ENCODE results near the gene CCK.

CCK gene

DNA sequence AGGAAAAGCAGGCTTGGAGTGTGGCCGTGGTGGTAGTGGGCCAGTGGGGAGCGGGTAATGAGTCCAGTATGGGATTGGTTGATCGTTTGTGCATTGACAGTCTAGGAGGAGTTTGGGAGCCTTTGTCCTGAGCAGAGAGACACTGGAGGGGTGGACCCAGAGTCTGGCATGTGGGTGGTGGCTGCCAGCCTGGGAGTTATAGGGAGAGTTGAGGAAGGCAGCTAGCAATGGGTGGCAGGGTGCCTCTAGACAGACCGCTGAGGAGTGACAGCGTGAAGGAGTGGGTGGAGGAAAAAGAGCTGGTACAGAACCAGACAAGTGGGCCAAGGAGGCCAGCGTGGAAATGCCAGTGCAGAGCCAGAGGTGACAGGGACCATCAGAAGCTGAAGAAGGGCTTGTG, 1.9 kb upstream of the CCK start:
- DNase-seq (ENCODE audit: low spot score), result no peak

DNA sequence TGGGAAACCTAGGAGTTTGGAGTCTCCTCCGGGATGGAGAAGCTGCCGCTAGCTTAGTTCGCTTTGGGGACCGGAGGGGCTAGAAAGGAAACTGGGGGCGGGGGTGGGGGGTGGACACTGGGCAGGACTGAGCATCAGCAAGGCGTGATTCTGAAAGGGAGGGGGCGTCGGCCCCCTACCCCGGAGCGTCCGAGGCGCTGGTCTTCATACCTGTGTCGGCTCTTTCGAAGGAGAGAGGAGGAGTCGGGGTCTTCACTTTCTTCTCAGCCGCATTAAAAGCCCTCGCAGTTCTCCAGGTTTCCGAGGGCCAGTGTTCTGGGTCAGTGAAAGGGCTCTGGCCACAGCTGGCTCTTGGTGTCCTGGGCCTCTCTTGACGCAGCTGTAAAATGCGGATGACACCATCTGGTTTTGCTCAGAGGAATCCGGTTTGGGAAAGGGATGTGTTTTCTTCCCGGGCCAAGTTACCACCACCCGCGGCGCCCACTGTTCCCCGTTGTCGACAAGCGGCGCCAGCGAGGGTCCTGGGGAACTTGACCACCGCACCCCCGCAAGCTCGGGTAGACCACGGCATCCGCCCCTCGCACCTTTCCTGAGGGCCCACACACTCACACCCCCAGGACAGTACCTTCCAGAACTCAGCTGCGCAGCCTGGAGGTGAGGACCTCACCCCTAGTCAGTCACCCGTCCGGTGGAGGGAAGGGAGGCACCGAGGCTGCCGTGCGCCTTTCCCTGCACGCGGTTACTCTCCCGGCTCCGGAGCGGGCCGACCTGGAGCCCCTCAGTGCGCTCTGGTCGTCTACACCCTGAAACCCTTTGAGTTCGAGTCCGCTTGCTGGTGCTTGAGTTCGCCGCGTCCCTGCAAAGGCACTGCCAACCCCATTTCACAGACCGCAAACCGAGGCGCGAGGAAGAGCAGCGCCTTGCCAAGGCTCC, 660 bp downstream of the CCK start:
- DNase-seq (ENCODE audit: low spot score), result no peak

DNA sequence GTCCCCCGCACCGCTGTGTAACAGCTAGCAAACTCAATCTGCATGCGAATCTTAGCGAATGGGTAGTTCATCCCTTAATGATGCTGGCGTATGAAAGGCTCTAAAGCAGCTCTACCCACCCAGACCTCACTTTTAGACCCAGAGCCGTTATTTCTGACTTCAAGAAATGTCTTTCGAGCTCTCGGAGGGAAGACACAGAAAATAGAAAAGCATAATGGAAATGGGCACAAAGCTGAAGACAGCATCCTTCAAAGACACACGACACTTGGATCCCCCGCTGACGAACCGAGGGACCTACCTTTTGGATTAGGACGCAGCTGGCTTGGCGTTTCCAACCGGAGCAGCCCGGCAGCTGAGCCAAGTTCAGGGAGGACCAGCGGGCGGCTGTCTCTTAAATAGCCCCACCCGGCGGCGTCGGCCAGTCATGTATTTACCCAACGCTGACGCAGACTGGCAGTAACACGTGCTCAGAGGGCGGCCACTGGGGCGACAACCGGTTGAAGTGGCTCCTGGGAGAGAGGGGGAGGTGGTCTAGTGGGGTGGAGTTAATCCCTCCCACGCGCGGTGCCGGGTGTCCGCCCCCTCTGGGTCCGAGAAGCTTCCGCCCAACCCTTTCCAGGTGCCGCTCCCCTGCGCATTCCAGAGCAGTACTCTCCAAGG, 1.5 kb downstream of the CCK start:
- no peak for DNase-seq (ENCODE audit: low spot score)

DNA sequence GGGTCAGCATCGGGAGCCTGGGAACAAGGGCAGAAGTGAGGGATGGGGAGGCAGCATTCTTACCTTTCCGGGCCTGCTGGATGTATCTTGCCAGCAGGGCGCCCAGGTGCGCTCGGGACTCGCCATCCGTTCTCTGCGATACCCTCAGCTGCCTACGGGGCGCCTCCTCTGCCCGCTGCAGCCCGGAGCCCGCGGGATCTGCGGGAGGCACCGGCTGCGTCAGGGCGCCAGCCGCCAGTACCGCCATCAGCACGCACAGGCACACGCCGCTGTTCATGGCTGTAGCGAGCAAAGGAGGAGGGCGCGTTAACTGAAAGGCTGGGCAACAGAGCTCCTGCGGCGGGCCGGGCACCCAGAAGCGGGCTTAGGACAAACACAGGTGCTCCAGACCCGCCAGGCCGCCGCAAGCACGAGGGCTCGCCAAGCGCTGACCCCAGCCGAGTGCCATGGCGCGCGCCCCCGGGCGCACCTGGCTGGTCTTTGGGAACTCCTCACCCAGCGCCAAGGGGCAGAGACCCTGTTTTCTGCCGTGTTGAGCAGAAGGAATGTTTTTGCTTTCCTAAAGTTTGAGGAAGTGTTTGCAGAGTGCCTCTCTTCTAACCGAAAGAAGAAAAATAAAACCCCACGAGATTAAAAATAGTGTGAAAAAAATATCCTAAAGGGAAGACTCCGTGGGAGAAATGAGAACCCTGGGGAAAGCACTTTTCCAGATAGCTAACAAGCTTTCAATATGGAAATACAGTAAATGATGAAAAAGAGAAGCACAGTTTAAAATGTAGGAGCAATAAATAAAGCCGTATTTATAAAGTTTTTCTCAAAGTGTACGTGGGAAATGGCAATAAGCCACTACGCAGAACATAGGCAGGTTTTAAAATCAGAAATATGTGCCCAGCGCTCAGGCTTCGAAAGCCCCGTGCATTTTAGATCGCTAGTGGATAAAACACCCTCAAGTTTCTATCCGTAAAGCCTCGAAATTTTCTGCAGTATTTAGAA, 2.3 kb downstream of the CCK start:
- DNase-seq (ENCODE audit: low spot score), result no peak

DNA sequence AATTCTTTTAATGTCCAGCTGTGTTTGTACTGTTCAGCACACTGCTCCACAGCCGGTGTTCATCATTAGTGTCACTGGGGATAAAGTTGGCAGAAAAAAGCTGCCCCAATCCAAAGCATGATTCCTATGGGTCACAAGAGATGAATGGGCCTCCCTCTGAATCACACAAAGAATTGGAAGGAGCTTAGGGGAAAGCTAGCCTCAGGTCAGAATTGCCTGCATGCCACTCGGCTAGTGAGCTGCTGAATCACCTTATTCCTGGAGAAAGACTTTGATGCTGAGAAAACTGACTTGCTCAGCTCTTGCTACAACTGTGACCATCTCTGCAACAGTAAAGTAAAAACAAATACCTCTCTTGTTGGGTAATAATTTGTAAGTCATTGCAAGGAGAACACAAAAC, 3.5 kb downstream of the CCK start:
- DNase-seq (ENCODE audit: low spot score), result no peak

DNA sequence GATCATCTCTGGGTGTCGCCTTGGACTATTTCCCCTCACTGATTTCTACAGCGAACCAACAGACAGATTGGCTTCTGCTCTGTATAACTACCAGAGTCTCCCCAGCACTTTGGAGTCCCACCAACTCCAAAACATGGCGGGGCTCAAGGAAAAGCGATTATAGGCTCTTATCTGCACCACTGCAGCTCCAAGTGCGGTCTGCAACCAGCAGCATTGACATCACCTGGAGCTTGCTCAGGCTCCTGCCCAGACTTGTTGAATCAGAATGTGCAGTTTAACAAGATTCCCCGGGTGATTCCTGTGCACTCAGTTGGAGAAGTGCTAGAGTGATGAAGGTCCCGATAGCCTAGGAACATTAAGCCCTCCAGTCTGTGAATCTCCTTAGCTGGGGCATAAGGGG, 9.0 kb downstream of the CCK start:
- no peak for DNase-seq (ENCODE audit: low spot score)

DNA sequence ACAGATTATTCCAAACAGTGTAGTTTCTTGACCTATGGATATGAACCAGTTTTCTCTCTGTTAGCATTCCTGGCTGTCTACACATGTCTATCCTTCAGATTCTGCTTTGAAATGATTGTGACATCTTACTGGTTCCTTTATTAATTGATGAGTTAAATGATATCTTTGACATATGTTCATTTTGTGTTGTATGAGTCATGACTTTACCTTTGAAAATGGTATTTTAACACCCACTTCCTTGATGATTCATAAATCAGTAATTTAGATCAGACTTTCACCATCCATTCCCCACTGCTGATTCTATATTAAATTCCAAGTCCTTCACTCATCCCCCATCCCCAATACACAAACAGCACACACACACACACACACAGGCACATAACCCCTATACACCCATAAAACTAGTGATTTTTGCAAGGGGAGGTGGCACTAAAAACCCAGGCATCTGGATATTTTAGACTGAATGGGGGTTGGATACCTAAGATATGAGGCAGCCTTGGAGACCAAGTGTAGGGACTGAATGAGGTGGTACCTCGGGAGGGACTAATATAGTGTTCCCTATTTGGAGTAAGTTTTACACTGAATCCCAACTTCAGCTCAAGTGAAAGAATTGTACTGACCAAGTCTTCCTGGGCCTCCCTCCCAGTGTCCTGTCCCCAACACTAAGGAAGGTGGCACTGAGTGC, 9.7 kb downstream of the CCK start:
- no peak for DNase-seq (ENCODE audit: low spot score)

DNA sequence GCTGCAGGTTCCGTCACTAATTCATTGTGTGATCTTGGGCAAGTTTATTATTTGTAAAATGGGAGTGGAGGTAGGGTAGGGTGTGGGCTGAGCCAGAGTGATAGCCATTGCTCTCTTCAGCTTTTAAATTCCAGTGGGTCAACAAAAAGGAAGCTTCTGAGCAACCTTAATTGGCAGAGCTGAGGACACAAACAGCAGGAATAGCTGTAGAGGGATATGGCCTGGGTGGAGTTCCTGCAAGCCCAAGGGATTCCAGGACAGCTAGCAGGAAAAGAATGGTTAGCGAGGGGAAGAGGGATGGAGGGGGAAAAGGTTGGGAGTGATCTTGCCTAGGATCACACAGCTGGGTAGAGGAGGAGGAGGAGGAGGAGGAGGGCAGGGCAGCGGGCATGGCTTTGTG, 11.4 kb downstream of the CCK start:
- no peak for DNase-seq (ENCODE audit: low spot score)

DNA sequence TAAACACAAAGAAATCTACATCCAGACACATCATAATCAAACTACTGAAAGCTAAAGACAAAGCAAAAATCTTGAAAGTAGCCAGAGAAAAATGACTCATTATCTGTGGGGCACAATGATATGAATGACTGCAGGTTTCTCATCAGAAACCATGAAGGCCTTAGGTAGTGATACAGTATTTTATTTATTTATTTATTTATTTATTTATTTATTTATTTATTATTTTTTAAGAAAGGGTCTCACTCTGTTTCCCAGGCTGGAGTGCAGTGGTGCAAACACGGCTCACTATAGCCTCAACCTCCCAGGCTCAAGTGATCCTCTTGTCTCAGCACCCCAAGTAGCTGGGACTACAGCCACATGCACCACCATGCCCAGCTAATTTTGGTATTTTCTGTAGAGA, 15.2 kb downstream of the CCK start:
- DNase-seq (ENCODE audit: low spot score), result no peak

DNA sequence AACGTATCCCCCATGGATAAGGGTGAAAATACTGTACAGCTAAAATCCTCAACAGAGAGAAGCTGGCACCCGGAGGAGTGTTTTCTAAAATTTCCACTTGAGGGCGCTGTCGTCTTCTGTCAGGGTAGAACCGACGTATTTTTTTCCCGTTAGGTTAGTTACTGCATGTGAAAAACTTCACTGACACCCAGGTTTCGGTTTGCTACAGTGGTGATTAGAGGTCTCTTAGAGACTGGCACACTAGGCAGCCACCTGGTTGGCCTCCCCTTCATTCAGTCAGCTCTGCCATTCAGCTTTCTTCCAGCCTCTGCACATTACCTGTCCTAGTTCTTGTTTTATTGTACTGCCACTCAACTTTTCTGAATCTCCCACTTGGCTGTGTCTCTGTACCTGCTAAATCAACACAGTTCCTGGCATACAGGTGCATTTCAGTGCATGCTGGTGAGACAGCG, 18.4 kb downstream of the CCK start:
- peak; percentile 41 for DNase-seq (ENCODE audit: low spot score)

DNA sequence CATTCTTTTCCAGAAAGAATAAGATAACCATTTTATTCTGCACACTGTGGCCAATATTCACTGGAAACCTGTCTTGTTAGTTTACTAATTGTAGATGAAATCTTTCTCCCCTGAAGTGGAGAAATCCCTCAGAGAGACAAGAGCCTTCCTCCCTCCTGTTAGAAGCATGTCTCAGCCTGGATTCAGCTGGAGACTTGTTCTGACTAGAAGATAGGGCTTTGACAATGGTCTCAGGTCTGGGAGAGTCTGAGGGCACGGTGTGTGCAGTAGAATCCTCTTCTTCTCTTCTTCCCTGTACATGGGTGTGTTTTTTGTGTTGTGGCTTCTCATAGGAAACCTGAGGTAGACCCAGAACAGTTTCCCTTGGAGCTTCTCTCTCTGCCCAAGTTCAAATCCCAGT, 19.9 kb downstream of the CCK start:
- no peak for DNase-seq (ENCODE audit: low spot score)

DNA sequence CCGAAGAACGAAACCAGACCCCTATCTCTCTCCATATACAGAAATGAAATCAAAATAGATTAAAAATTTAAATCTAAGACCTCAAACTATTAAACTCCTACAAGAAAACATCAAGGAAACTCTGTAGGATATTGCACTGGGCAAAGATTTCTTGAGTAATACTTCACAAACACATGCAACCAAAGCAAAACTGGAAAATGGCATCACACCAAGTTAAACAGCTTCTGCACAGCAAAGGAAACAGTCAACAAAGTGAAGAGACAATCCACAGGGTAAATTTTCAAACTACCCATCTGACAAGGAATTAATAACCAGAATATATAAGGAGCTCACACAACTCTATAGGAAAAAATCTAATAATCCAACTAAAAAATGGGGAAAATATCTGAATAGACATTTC, 29.4 kb downstream of the CCK start:
- DNase-seq (ENCODE audit: low spot score), result no peak

DNA sequence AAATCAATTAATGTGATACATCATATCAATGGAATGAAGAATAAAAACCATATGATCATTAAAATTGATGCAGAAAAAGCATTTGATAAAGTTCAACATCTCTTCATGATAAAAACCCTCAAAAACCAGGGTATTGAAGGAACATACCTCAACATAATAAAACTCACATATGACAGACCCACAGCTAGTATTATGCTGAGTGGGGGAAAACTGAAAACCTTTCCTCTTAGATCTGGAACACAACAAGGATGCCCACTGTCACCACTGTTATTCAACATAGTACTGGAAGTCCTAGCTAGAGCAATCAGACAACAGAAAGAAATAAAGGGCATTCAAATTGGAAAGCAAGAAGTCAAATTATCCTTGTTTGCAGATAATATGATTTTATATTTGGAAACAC, 30.5 kb downstream of the CCK start:
- DNase-seq (ENCODE audit: low spot score), result no peak

DNA sequence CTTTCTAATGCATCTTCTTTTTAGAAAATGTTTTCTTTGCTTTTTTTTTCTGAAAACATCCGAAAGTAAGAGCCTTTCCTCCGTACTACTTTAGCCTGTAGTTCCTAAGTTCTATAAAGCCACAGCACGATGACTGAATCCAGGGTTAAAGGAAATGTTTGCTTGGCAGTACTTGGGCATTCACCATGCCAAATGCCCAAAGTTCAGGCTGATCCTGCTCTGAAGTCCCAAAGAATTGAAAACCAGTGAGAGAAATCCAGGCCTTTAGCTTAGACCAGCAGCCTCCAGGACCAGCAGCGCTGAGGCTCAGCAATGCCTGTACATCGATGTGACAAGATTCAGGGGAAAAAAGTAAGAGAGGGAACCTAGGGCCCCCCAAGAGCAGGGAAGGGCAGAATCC, 35.1 kb downstream of the CCK start:
- no peak for DNase-seq (ENCODE audit: low spot score)

DNA sequence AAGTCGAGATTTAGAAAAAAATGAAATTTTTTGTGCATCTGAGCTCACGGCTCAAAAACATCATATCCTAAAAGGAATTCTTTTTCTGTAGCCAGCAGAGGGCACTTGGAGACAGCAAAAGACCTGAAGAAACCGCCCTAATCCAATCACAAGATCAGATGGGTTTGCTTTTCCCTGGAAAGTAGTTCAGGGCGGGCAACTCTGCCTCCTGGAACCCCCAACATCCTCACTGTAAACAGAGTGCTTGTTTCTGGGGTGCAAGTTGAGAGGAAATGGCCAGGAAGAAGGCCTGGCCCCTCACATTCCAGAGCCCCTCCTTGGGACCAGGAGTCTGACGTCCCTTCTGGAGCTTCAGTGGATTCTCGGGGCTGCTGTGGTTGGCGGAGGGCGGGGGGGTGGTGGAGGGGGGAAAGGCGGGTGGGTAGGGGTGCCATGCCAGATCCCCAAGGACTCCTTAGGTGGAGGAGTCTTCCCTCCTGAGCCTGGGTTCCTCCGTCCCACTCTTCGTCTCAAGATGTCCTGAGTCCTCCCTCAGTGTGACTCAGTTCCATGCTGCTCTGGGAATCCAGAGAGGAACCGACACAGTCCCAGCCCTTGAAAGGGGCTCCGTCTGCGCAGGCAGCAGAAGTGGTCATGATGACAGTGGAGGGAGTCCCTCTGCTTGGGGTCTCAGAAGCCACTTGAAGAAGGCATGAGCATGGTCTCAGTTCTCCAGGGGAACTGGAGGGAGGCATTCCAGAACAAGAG, 35.9 kb downstream of the CCK start:
- DNase-seq (ENCODE audit: low spot score), result peak; percentile 52

DNA sequence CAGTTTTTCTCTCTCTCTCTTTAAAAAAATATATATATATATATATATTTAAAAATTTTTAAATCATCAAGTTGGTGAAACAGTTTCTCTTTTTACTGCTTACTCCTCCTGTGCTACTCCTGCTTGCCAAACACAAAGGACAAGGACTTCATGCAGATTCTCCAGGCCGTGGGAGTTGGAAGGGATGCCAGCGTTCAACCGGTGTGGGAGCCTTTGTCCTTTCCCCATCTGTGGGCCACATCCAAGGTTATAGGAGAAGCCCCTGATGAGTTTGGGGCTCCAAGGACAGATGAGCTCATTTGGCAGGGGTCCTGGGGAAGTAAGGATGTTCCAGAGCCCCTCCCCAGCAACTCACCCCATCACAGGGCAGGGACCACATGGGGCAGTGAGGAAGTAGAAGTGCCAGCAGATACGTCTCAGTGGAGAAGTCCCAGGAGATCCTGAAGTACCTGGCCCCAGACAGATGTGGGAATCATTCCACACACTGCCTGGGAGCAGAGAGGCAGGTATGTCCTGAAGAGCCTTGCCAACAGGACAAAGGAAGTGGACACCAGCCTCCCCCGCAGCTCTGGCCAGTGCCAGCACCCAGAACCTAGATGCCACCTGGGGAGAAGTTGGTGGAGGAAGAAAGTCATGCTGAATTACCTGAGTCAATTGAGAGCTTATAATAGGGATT, 36.6 kb downstream of the CCK start:
- DNase-seq (ENCODE audit: low spot score), result no peak

DNA sequence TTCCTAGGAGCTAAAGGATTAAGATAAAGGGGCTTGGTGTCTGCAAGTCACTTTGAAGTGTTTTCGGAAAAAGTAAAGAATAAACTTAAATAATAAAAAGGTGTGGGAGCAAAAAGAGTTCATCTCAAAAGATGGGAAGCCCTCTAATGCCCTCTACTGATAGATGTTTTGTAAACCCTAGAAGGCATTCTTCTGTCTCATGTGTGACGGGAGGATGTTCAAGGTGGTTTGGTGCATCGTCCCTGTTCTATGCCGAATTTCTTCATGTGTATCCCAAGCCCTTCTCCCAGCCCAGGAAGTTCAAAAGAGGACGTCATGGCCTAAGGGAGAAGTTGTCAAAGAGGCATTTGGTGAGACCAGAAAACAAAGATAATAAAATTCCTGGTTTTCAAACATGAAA, 37.2 kb downstream of the CCK start:
- no peak for DNase-seq (ENCODE audit: low spot score)

DNA sequence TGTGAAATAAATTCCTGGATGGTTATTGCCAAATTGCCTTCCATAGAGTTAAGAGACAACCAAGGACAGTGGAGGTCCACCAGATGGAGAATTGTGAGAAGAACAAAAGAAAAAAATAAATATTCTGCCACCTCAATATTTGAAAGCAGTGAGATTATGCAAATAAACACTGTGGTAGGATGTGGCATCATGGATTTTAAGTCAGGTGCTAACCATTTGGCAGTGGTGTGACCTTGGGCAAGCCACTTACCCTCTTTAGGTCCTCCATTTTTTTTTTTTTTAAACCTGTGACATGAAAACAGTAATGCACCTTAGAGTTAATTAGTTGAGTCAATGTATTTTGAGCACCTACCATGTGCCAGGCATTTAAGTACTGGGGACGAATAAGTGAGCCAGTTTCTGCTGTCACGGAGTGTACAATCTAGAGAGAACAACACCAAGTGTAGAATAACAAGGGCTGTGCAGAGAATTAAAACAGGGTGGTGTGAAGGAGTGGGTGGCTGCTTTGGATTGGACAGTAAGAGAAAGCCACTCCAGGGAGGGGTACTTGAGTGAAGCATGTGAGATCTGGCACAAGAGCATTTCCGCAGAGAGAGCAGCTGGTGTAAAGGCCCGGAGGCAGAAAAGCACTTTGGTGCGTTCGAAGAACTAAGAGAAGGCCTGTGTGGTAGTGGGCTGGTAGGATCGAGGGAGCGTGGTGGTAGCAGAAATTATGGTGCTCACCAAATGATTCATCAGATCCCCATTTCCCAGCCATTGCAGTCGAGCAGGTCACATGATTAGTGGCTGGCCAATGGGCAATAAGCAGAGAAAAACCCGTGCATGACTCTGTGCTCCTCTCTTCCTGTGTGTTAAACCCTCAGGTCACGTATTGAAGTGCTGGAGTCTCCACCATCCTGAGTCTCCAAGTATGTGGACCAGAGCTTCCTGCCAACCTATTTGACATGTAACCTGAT, 39.2 kb downstream of the CCK start:
- DNase-seq (ENCODE audit: low spot score), result no peak
